ENCODE results near the gene ATF6. TPM values are rescaled to one million over a fixed set of nuclear protein-coding genes. Genes with fewer than 3 reads are reported as not detected.

Gene ATF6
- total and polyA plus RNA-seq, 4 donors, result 10.0 to 22.5 (median 13.4) TPM

- Histone ChIP-seq H3K27ac (ENCODE audit: low read depth in 1 of 2, low read length in 2 of 2) (no peak overlapping the region), H3K36me3 (ENCODE audit: control insufficient read depth in 4 of 4, insufficient read depth in 3 of 4, low read depth in 1 of 4, low read length in 3 of 4) (peaks cover under 1 to 5% (median 2%) of the 10 kb centered on the region in 4 donors), H3K9me3 (ENCODE audit: control insufficient read depth in 4 of 4, low read length in 3 of 4) (no peaks in the 10 kb centered on the region), H3K4me1 (ENCODE audit: control insufficient read depth in 4 of 4, insufficient read depth in 4 of 4, low read length in 3 of 4) (no peaks in the 10 kb centered on the region), H3K4me3 (ENCODE audit: low read depth in 1 of 3, low read length in 3 of 3) (no peak overlapping the region), H3K9ac (ENCODE audit: low read depth in 1 of 2, low read length in 2 of 2) (no peak overlapping the region), H3K27me3 (ENCODE audit: control insufficient read depth in 4 of 4, insufficient read depth in 4 of 4, low read length in 3 of 4) (no peaks in the 10 kb centered on the region)
- DNase-seq (ENCODE audit: low spot score), result no peak
- WGBS, result 94% methylated on average over 5 of the region's 5 CpGs
- TF ChIP-seq GABPA (IDR thresholded peaks at IDR 0.05 in 1 of 2, conservative IDR thresholded peaks at IDR 0.05 in 1 of 2), result no peak
- TF ChIP-seq HNF4G (IDR thresholded peaks at IDR 0.05), result no peak
- TF ChIP-seq JUND (IDR thresholded peaks at IDR 0.05), result no peak
- TF ChIP-seq RXRA (IDR thresholded peaks at IDR 0.05), result no peak
- TF ChIP-seq TAF1 (conservative IDR thresholded peaks at IDR 0.05), result no peak
- no peak for TF ChIP-seq FOXA2 (IDR thresholded peaks at IDR 0.05)
- TF ChIP-seq HNF4A (conservative IDR thresholded peaks at IDR 0.05), result no peak
- TF ChIP-seq SP1 (IDR thresholded peaks at IDR 0.05), result no peak
- TF ChIP-seq YY1 (IDR thresholded peaks at IDR 0.05), result no peak
- TF ChIP-seq ZBTB33 (IDR thresholded peaks at IDR 0.05), result no peak
- no peak for TF ChIP-seq CTCF (IDR thresholded peaks at IDR 0.05; ENCODE audit: low read depth, low read length, missing input control)
- TF ChIP-seq EGR1 (IDR thresholded peaks at IDR 0.05; ENCODE audit: low read depth in 2 of 2), result no peak
- no peak for TF ChIP-seq FOXA1 (IDR thresholded peaks at IDR 0.05)
- TF ChIP-seq MAX (IDR thresholded peaks at IDR 0.05), result no peak
- TF ChIP-seq NR2F2 (IDR thresholded peaks at IDR 0.05), result no peak
- no peak for TF ChIP-seq REST (IDR thresholded peaks at IDR 0.05)
- TF ChIP-seq RAD21 (IDR thresholded peaks at IDR 0.05), result no peak
Measured at GRCh38 chr1:161953256-161953920, 187.3 kb downstream of the ATF6 start.

Data from liver (tissue), 9 donors.